GM18517 (cell line): ENCODE data around the gene DBH.

Experiments
- ATAC-seq: cut with Tn5 transposase; IDR thresholded peaks from one replicate; pipeline ENCODE4 v1.9.1; 2021; ENCODE audit warnings: mild to moderate bottlenecking, moderate library complexity; ENCODE audit not compliant: unreplicated experiment

The DBH gene

DNA sequence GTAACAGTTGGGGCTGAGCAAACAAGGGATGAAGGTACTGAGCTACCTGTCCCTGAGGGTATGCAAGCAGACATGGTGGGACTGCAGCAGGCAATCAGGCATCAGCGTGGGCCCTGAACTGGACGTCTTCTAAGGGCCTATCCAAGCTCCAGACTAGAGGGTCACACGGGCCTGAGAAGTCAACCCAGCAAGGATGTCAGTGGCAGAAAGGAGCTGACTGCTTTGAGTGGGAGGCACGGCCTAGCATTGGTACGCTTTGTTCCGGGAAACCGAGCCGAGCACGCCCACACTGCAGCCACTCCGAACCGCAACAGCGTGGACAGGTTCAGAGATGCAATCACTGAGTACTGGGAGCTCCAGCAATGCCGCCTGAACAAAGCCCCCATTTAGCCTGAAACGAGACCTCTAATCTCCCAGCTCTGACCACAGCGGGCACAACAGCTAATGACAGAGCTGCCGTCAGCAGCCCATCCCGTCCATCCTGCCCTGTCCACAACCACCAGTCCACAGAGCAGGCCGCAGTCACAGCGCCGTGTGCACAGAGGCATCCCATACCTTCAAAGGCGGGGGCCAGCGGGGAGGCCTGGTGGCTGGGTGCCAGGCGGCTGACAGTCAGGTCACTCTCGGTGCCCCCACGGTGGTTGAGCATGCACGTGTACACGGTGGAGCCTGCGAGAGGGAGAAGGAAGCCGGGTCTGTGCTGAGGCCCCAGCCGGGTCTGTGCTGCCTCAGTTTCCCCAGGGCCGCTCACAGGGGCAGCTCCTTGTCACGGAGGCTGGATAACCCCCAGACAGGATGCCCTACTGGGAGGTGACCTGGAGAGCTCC lies 57.8 kb downstream of the DBH start:
- no peak for ATAC-seq

DNA sequence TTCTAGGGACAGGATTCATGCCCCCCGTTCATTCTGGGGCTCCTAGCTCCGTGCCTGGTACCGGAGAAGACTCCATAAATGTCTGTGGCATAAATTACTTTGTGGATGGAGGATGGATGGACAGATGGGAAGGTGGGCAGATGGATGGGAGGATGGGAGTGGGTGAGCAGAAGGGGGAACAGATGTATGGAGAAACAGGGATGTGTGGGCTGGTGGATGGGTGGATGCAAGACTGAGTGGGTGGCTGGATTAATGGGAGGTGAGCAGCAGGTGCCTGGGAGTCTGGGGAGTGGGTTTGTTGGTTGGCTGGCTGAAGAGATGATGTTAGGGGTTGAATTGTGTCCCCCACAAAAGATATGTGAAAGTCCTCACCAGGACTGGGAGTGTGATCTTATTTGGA lies 58.5 kb downstream of the DBH start:
- ATAC-seq: no peak

DNA sequence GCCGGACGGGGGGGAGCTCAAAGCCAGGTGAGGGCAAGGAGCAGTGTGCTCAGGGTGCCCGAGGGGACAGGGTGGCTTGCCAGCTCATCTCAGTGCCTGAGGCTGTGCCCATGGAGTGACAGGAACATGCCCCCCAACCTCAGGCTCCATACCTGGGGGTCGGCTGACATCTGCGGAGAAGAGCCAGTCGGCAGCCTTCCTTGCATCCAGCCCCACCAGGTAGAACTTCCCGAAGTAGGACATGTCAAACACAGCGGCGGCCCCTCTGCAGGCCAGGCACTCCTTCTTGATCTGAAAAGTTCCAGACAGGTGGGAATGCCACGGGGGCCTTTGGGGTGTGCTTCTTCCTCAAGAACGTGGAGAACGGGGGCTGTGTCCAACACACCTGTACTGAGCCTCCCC lies 59.9 kb downstream of the DBH start:
- no peak for ATAC-seq

- no peak for ATAC-seq
These were observed 63.4 kb downstream of the DBH start for GRCh38 chr9:133699546-133699945.

- ATAC-seq: no peak
These were observed 64.7 kb downstream of the DBH start for GRCh38 chr9:133700819-133701320.

DNA sequence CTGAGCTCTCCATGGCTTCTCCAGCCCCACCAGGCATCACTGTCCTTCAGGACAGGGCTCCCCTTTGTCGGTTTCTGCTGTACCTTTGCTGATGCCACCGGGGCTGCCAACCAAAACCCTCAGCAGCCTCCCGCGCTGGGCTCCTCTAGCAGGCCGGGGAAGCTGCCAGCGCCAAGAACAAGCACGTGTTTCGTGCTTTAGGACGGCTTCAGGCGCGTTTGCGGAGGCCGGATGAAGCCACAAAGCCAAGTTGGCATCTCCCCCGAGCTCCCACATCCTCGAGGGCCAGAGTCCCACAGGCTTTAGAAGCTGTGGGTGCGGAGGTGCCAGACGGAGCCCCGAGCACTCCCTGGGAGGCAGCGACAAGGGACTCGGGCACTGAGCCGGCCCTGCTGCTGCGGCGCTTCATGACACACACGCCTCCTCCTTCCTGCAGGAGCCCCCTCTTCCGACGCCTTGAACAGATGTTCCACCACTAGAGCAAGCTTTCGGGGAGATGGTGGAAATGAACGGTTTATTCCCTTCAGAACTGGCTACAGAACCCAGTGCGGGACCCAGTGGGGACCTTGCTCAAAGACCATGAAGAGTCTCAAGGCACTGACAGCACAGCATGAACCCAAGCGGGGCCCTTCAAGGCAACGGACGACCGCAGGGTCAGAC lies 65.3 kb downstream of the DBH start:
- no peak for ATAC-seq

GRCh38 chr9:133701981-133702797 lies 66.0 kb downstream of the DBH start:
- ATAC-seq: no peak

DNA sequence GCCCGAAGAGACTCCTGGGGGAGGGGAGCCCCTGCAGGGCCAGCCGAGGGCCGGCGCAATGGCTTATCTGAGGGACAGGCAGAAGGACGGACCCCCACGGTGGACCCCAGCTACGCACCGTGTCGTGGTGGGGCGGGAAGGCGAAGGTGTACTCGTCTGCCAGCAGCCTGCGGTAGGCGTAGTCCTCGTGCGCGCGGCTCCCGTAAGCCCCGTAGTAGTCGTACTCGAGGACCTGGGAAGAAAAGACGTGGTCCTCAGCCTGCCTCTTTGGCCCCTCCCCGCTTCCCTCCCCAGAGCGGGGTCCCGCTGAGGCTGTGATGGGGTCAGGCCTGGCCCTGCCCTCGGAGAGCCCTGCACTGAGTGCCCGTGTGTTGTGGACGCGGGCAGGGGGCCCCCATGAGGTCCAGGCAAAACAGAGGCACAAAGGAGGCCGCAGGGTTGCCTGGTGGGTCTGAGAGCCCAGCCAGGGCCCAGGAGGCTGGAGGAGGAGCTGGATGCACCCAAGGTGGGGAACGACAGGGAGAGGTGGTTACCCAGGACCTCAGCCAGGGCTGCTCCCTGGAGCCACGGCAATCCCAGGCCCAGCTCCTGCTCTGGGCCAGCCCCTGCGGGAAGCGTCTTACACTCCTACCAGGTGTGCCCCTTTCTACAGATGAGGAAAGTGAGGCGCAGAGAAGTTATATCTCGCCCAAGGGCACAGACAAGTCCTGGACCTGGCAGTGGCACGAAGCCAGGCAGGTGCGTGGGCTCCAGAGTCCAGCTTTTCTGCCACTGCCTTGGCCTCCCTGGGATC lies 66.8 kb downstream of the DBH start:
- ATAC-seq: no peak

DNA sequence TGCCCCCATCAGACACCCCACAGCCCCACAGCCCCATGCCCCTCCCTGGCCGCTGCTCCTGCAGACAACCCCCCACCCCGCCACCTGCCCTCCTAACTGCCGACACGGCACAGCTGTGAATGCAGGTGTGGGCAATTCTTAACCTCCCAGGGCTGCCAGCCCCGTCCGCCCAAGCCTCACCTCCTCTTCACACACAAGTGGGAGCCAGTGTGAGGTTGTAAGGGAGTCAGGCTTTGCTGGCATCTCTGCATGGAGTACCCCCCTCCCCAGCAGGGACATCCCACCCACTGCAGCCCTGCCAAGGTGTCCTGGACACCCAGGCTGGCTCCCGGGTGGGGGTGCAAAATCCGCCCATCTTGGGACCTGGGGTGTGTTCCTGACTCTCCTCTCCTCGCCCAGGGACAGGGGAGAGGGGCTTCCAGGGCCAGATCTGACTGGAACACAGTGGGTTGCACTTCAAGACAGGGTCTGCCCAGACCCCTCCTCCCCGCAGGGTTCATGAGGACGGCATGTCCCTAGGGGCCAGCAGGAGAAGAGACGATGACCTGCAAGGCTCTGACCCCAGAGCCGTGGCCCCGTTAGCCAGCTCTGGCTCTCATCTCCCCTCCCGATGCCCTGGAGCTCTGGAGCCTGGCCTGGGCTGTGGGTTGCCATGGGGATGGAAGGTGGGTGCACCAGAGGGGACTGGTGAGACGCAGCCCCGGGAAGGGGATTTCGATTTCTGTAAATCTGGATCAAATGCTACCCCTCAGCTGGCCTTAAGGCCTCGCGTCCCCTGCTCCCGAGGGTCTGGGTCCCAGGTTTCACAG lies 67.6 kb downstream of the DBH start:
- no peak for ATAC-seq

DNA sequence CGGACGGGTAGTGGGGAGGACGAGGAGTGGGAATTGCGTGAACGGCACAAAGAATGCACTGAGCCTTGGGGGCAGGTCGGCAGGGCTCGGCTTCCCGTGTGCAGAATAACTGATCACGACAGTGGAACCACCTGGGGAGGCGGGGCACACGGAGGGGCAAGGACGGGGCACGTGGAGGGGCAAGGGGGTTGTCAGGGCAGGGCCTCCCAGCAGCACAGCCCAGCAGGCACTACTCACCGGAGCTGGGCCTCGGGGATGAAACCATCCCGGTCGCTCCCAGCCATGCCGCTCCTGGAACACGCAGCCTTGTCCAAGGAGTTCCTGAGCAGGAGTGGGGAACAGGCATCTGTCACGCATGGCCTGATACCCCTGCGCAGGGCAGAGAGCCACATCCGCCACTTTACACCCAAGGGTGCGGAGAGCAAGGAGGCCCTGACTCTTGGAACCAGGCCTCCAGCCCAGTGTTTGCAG lies 68.6 kb downstream of the DBH start:
- no peak for ATAC-seq

DNA sequence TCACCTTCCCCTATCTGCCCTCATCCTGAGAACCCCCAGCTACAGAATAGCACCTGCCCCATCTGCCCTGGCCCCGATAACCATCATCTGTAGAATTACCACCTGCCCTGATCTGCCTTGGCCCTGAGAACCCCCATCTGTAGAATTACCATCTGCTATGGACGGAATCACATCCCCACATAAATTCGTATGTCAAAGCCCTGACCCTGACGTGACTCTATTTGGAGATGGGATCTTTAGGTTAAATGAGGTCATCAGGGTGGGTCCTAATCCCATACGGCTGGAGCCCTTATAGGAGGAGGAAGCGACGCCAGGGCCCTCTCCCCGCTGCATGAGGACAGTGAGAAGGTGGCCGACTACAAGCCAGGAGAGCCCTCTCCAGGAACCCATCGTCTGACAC lies 69.4 kb downstream of the DBH start:
- no peak for ATAC-seq

GRCh38 chr9:133706307-133707050 lies 70.3 kb downstream of the DBH start:
- ATAC-seq: no peak

- ATAC-seq: no peak
These were observed 71.1 kb downstream of the DBH start for GRCh38 chr9:133707065-133707762.

DNA sequence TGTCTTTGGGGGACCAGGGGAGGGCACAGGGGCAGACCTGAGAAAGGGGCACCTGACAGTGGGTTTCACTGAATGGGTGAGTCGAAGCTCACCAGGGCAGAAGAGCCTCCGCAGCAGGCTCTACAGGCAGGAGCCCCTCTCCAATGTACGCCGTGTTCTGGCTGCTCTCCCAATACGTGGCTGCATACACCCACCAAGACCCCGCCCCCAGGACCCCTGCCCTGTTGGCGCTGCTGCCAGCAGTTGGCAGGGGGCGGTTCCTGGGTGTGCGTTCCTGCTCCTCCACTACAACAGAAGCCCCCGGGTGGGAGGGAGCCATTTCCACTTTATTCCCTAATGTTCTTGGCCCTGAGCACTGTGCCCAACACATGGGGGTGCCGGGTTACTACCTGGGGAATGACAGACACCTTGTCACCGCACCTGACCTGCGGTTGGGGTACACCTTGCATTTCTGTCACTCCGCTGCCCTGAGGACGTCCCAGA lies 71.6 kb downstream of the DBH start:
- no peak for ATAC-seq

- ATAC-seq: no peak
These were observed 72.3 kb downstream of the DBH start for GRCh38 chr9:133708246-133709014.
